ENCODE results near the gene TSPAN5. TPM values are rescaled to one million over a fixed set of nuclear protein-coding genes. Genes with fewer than 3 reads are reported as not detected.
A peak's percentile ranks its signal among the peaks of the same experiment; 100 is the strongest.

Gene TSPAN5
- total RNA-seq, 1 experiment from 2014 or later: 41.8 TPM

GRCh38 chr4:98516042-98516440, 142.4 kb downstream of the TSPAN5 start:
- peak; percentile 92 for ATAC-seq
- peak overlapping the region; percentile 44; the same call in 1 of the 2 replicates for H3K9ac ChIP-seq (ENCODE audit: low read length)
- peaks cover 78% of the 10 kb centered on the region for H3K79me2 ChIP-seq (ENCODE audit: low read length)

DNA sequence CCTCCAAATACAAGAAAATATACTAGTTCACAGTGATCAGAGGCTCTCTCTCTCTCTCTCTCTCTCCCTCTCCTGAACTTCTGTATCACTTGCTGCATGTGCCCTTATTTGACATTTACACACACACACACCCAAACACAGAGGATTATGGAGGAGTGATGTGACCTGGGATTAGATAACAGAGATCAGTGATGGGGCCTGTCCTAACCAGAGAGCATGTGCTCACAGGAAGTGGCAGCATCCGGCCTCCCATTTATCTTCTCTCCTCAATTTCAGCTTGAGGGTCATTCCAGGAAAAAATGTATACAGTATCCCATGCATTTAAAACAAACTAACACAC, 143.0 kb downstream of the TSPAN5 start:
- H3K36me3 ChIP-seq (ENCODE audit: low read depth, low read length): no peaks in the 10 kb centered on the region
- no peak overlapping the region for H2AFZ ChIP-seq (ENCODE audit: low read length)
- peaks cover 81% of the 10 kb centered on the region for H3K79me2 ChIP-seq (ENCODE audit: low read length)
- no peaks in the 10 kb centered on the region for H3K9me3 ChIP-seq (ENCODE audit: low read length)
- CTCF ChIA-PET: no interaction called here
- peak overlapping the region; percentile 83 for H3K27ac ChIP-seq (ENCODE audit: low read length)
- H3K4me2 ChIP-seq (ENCODE audit: low read length): 0 out of 2 replicates have a peak overlapping the region, but pooled peaks have one; percentile 55
- no peak overlapping the region for H3K4me3 ChIP-seq (ENCODE audit: low read length)
- no peak overlapping the region for H3K9ac ChIP-seq (ENCODE audit: low read length)
- intact Hi-C loops (cut with micrococcal nuclease): no loop called here
- no peak for TF ChIP-seq EZH2 (IDR thresholded peaks at IDR 0.05; ENCODE audit: low read length, unreplicated experiment)
- TF ChIP-seq EZH2phosphoT487 (IDR thresholded peaks at IDR 0.05; ENCODE audit: borderline replicate concordance, low read length): no peak
- TF ChIP-seq, protein P1, sequence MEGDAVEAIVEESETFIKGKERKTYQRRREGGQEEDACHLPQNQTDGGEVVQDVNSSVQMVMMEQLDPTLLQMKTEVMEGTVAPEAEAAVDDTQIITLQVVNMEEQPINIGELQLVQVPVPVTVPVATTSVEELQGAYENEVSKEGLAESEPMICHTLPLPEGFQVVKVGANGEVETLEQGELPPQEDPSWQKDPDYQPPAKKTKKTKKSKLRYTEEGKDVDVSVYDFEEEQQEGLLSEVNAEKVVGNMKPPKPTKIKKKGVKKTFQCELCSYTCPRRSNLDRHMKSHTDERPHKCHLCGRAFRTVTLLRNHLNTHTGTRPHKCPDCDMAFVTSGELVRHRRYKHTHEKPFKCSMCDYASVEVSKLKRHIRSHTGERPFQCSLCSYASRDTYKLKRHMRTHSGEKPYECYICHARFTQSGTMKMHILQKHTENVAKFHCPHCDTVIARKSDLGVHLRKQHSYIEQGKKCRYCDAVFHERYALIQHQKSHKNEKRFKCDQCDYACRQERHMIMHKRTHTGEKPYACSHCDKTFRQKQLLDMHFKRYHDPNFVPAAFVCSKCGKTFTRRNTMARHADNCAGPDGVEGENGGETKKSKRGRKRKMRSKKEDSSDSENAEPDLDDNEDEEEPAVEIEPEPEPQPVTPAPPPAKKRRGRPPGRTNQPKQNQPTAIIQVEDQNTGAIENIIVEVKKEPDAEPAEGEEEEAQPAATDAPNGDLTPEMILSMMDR (conservative IDR thresholded peaks at IDR 0.05; ENCODE audit: low read depth, low read length): no peak
- H3K27me3 ChIP-seq (ENCODE audit: low read length): no peaks in the 10 kb centered on the region
- ATAC-seq (no peak), DNase-seq (no peak)
- no TSS peak for BruUV-seq (replicated peaks)
- no peaks in the 10 kb centered on the region for H3F3A ChIP-seq (ENCODE audit: low read length, unreplicated experiment)
- H4K20me1 ChIP-seq (ENCODE audit: low read length): no peaks in the 10 kb centered on the region
- POLR2A ChIA-PET (ENCODE audit: unreplicated experiment): no interaction called here
- H3K4me1 ChIP-seq (ENCODE audit: insufficient read depth, low read length): peaks cover 36% of the 10 kb centered on the region
- H3K9me2 ChIP-seq (replicated peaks; ENCODE audit: low read length): no peaks in the 10 kb centered on the region

More at GRCh38 chr4:98516042-98516440, 142.4 kb downstream of the TSPAN5 start:
- Histone ChIP-seq H3F3A (ENCODE audit: low read length, unreplicated experiment) (no peaks in the 10 kb centered on the region), H3K27ac (ENCODE audit: low read length) (peak overlapping the region; percentile 83), H3K4me1 (ENCODE audit: insufficient read depth, low read length) (peaks cover 30% of the 10 kb centered on the region), H3K27me3 (ENCODE audit: low read length) (no peaks in the 10 kb centered on the region), H3K4me3 (ENCODE audit: low read length) (no peak overlapping the region), H3K9me3 (ENCODE audit: low read length) (no peaks in the 10 kb centered on the region), H3K9me2 (replicated peaks; ENCODE audit: low read length) (no peaks in the 10 kb centered on the region), H4K20me1 (ENCODE audit: low read length) (no peaks in the 10 kb centered on the region), H3K36me3 (ENCODE audit: low read depth, low read length) (no peaks in the 10 kb centered on the region), H2AFZ (ENCODE audit: low read length) (no peak overlapping the region), H3K4me2 (ENCODE audit: low read length) (peak overlapping the region; percentile 55)
- ChIA-PET CTCF (no interaction called here), POLR2A (ENCODE audit: unreplicated experiment) (no interaction called here)
- peak; percentile 64 for DNase-seq
- TF ChIP-seq, protein P1 (conservative IDR thresholded peaks at IDR 0.05; ENCODE audit: low read depth, low read length): no peak
- TF ChIP-seq EZH2 (IDR thresholded peaks at IDR 0.05; ENCODE audit: low read length, unreplicated experiment) (no peak), EZH2phosphoT487 (IDR thresholded peaks at IDR 0.05; ENCODE audit: borderline replicate concordance, low read length) (no peak)
- intact Hi-C loops (cut with micrococcal nuclease): no loop called here
- BruUV-seq (replicated peaks): no TSS peak

GRCh38 chr4:98514741-98515469, 143.5 kb downstream of the TSPAN5 start:
- no peak overlapping the region for H3K4me3 ChIP-seq (ENCODE audit: low read length)
- no TSS peak for BruUV-seq (replicated peaks)
- no peaks in the 10 kb centered on the region for H3K9me2 ChIP-seq (replicated peaks; ENCODE audit: low read length)
- no peak for DNase-seq
- H3K4me1 ChIP-seq (ENCODE audit: insufficient read depth, low read length): peaks cover 36% of the 10 kb centered on the region
- H4K20me1 ChIP-seq (ENCODE audit: low read length): no peaks in the 10 kb centered on the region
- H3K79me2 ChIP-seq (ENCODE audit: low read length): peaks cover 81% of the 10 kb centered on the region
- TF ChIP-seq EZH2phosphoT487 (IDR thresholded peaks at IDR 0.05; ENCODE audit: borderline replicate concordance, low read length) (no peak), EZH2 (IDR thresholded peaks at IDR 0.05; ENCODE audit: low read length, unreplicated experiment) (no peak)
- TF ChIP-seq, protein P1 (conservative IDR thresholded peaks at IDR 0.05; ENCODE audit: low read depth, low read length): no peak
- no peak overlapping the region for H3K9ac ChIP-seq (ENCODE audit: low read length)
- peak overlapping the region; percentile 83 for H3K27ac ChIP-seq (ENCODE audit: low read length)
- H3K9me3 ChIP-seq (ENCODE audit: low read length): no peaks in the 10 kb centered on the region
- no peak for ATAC-seq
- ChIA-PET POLR2A (ENCODE audit: unreplicated experiment) (no interaction called here), CTCF (no interaction called here)
- no peaks in the 10 kb centered on the region for H3K36me3 ChIP-seq (ENCODE audit: low read depth, low read length)
- intact Hi-C loops (cut with micrococcal nuclease): no loop called here
- no peak overlapping the region for H3K4me2 ChIP-seq (ENCODE audit: low read length)
- H3K27me3 ChIP-seq (ENCODE audit: low read length): no peaks in the 10 kb centered on the region
- H2AFZ ChIP-seq (ENCODE audit: low read length): no peak overlapping the region
- no peaks in the 10 kb centered on the region for H3F3A ChIP-seq (ENCODE audit: low read length, unreplicated experiment)
